ENCODE results near the gene ZBTB26.
"Not testable (repeated sequence)": the region's sequence is repeated elsewhere in the genome, so short reads cannot be mapped to it uniquely, and the experiment has no call there.

The ZBTB26 gene

GRCh38 chr9:122922713-122923112 lies 8.6 kb downstream of the ZBTB26 start:
- DNase-seq, result no peak

- no peak for DNase-seq
Measured at GRCh38 chr9:122918310-122918709, 13.0 kb downstream of the ZBTB26 start.

GRCh38 chr9:122912964-122913673 lies 18.2 kb downstream of the ZBTB26 start, which contains the start of gene ZBTB6:
Gene ZBTB6 (minus strand): TSS chr9:122913323. CDS start chr9:122912072, 1,251 bp downstream.
- DNase-seq, result peak; percentile 31 to 45

- no peak for DNase-seq
Measured at GRCh38 chr9:122912671-122912963, 18.7 kb downstream of the ZBTB26 start.

- DNase-seq, result not testable (repeated sequence)
Measured at GRCh38 chr9:122906122-122906521, 25.2 kb downstream of the ZBTB26 start.

- peak; percentile 79 to 91 for DNase-seq
Measured at GRCh38 chr9:122904823-122905710, 26.2 kb downstream of the ZBTB26 start, which contains the start of gene RC3H2. Gene RC3H2 (minus strand): TSS chr9:122905359. CDS start chr9:122897509, 7,850 bp downstream.

- no peak for DNase-seq
Measured at GRCh38 chr9:122904466-122904822, 26.9 kb downstream of the ZBTB26 start.

- DNase-seq, result no peak
Measured at GRCh38 chr9:122900791-122901190, 30.5 kb downstream of the ZBTB26 start.

GRCh38 chr9:122897969-122898368 lies 33.3 kb downstream of the ZBTB26 start:
- no peak for DNase-seq

- DNase-seq, result no peak
Measured at GRCh38 chr9:122888480-122888879, 42.8 kb downstream of the ZBTB26 start.

GRCh38 chr9:122883125-122883524 lies 48.2 kb downstream of the ZBTB26 start:
- DNase-seq, result no peak

GRCh38 chr9:122879443-122879842 lies 51.9 kb downstream of the ZBTB26 start:
- DNase-seq, result no peak

GRCh38 chr9:122875523-122875922 lies 55.8 kb downstream of the ZBTB26 start:
- DNase-seq, result no peak

- DNase-seq, result not testable (repeated sequence)
Measured at GRCh38 chr9:122867276-122867675, 64.0 kb downstream of the ZBTB26 start.

- no peak for DNase-seq
Measured at GRCh38 chr9:122866079-122866478, 65.2 kb downstream of the ZBTB26 start.

All from NCI-H187 (cell line).